AG10803 (cell line): ENCODE results near the gene RANBP3L.

ENCODE experiments used
- DNase-seq: peaks from one replicate; pipeline ENCODE4 v3.0.0; 2010; ENCODE audit warnings: low read depth
- H3K4me3 ChIP-seq: 2 replicates; pipeline ENCODE4 v1.5.1; 2011; ENCODE audit warnings: mild to moderate bottlenecking, low read length, control low read depth
- CTCF ChIP-seq: conservative IDR thresholded peaks from 2 replicates; pipeline ENCODE4 v1.5.1; 2011; ENCODE audit warnings: mild to moderate bottlenecking, low read length, control low read depth, inconsistent platforms

The RANBP3L gene

GRCh38 chr5:36237751-36238150, 64.0 kb downstream of the RANBP3L start:
- no peak overlapping the region for H3K4me3 ChIP-seq
- no peak for DNase-seq
- no peak for TF ChIP-seq CTCF

GRCh38 chr5:36236801-36237200, 64.9 kb downstream of the RANBP3L start:
- DNase-seq: no peak
- H3K4me3 ChIP-seq: no peak overlapping the region
- no peak for TF ChIP-seq CTCF

- no peak for DNase-seq
- H3K4me3 ChIP-seq: no peak overlapping the region
- no peak for TF ChIP-seq CTCF
Observed at GRCh38 chr5:36232533-36232932, 69.2 kb downstream of the RANBP3L start.

GRCh38 chr5:36230151-36230790, 71.4 kb downstream of the RANBP3L start:
- no peak overlapping the region for H3K4me3 ChIP-seq
- TF ChIP-seq CTCF: no peak
- no peak for DNase-seq

GRCh38 chr5:36228505-36228904, 73.2 kb downstream of the RANBP3L start:
- DNase-seq: no peak
- no peak for TF ChIP-seq CTCF
- H3K4me3 ChIP-seq: no peak overlapping the region

GRCh38 chr5:36227046-36227445, 74.7 kb downstream of the RANBP3L start:
- H3K4me3 ChIP-seq: no peak overlapping the region
- no peak for TF ChIP-seq CTCF
- no peak for DNase-seq

GRCh38 chr5:36222620-36223019, 79.1 kb downstream of the RANBP3L start:
- H3K4me3 ChIP-seq: no peak overlapping the region
- TF ChIP-seq CTCF: no peak
- no peak for DNase-seq
